GDM1 (cell line): ENCODE data around the gene MBP.

Experiments used
- DNase-seq: peaks from one replicate; lab custom pipeline; 2025; lab: John Stamatoyannopoulos, UW

Gene MBP

DNA sequence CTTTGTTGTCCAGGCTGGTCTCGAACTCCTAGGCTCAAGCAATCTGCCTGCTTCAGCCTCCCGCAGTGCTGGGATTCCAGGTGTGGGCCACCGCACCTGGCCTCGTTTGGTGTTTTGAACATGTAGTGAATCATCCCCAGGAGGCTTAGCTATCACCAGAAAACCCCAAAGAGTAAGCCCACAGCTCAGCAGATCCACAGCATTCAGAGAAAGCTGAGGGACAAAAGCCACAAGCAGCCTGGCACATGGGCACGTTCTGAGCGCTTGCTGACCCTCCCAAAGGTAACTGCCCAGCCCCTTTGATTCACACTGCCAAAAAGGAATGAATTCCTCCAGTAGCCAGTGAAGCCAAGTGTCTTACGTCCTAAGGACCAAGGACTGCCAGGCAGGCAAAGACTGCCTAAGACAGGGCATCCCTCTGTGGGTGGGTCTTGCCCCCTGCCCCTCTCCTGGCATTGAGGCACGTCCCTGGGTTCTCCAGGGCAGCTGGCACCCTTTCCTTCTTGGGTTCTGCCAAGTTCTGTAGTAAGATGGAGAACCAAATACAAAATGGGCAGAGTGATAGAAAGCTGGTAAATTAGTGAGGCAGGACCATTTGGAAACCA lies 31.7 kb downstream of the MBP start:
- no peak for DNase-seq

DNA sequence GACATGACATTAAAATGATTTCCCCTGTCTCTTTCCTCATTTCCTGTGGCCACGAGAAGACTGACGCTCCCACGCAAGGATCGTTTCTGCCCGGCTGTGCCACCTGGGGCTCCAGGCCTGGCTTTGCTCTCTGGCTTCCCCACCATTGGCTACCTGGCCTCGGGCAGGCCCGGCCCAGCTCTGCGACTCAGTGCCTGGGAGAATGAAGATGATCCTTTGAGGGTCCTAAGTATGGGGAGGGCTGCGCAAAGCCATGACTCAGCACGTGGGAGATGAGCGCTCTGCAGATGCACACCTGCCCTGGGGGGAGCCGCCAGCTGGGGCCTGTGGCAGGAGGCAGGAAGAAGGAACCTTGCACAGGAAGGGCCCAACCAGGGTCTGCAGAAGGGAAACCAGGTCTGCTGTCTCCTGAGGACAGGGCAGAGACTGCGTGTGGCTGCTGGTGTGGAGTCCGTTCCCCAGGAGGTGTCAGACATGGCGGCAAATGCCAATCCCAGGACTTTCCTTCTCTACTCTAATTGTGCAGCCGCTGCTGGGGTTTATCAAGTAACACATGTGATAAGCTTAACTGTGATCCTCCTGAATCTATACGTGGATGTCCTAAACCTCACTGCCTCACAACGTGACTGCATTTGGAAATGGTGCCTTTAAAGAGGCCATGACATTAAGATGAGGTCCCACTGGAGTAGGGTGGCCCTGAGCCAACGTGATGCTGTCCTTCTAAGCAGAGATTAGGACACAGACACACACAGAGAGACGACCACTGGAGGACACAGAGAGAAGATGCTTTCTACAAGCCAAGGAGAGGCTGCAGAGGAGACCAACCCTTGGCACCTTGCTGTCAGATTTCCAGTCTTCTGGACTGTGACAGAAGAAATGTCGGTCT lies 32.9 kb downstream of the MBP start:
- no peak for DNase-seq

DNA sequence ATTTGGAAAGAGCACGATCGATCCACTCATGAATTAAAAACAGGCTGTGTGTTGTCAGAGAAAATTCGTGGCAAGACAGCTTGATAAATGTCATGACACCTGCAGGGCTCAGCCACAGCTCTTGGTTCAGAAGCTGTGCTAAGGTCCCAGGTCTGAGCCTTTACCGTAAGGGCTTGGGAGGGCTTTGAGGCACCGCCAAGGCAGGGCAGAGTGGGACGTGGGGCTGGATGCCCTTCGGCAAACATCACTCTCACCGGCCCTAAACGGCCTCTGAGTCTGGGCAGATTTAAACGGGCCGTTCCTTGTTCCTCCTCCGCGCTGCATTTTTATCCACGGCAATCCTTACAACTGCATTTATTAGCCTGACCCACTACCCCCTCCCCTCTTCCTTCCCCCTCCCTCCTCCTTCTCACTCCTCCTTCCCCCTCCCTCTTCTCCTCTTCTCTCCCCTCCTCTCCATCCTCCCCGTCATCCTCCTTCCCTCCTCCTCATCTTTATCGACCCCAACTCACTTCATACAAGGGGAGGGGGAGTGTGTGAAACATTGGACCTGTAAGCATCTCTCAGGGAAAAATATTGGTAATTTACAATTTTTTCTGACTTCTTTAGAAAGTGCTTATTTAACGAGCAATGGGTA lies 33.9 kb downstream of the MBP start:
- no peak for DNase-seq

DNA sequence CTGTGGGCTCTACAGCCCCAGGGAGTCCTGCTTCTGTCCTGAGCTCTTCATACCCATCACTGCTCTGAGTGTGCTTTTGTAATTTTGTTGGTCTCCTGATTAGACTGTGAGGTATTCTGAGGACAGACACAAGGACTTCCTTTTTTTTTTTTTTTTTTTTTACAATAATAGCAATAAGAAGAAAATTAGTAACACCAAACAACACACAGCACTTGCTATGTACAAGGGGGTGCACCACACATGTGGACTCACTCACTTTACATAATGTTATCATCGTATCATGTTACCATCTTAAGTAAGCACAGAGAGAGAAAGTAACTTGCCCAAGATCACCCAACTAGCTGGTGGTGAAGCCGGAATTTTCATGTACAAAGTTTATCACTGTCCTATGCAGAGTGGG lies 34.6 kb downstream of the MBP start:
- DNase-seq: no peak

DNA sequence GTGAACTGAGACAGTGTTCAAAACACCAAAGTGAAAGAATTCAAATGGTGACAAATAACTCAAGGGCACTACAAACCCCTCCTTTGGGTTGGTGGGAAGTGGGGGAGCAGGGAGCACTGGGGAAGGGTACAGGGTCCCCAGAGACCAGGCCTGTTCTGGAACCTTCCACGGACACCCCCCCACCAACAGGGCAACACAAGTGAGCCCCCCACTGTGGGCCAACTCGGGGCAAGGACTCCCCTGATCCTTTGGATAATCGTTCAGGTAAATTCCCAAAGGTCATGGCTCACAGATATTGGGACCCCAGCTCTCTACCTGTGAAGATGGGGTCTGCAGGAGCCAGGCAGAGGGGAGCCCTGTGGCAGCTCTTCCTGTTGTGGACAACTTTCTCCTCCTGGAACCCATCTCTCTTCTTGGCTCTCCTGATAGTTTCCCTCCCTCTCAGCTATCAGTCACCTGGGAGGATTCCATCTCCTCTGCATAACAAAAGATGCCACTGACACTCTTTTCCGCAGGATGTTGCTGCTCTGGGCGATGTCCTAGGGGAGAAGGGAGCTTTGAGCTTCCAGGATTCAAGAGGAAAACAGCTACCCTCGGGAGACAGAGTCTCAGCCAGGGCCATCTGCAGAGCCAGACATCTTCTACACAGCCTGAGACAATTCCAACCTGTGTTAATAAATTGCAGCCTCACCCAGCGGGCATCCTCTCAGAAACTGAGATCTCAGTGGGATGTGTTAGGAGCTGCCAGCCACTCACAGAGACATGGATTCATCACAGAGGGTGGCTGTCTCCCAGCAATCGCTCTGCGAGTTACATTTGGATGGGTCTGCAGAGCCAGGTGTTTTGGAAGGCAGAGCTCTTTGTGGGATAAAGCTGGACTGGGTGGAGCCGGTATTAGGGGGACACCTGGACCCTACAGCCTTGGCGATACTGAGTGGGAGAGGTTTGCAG lies 35.4 kb downstream of the MBP start:
- no peak for DNase-seq

DNA sequence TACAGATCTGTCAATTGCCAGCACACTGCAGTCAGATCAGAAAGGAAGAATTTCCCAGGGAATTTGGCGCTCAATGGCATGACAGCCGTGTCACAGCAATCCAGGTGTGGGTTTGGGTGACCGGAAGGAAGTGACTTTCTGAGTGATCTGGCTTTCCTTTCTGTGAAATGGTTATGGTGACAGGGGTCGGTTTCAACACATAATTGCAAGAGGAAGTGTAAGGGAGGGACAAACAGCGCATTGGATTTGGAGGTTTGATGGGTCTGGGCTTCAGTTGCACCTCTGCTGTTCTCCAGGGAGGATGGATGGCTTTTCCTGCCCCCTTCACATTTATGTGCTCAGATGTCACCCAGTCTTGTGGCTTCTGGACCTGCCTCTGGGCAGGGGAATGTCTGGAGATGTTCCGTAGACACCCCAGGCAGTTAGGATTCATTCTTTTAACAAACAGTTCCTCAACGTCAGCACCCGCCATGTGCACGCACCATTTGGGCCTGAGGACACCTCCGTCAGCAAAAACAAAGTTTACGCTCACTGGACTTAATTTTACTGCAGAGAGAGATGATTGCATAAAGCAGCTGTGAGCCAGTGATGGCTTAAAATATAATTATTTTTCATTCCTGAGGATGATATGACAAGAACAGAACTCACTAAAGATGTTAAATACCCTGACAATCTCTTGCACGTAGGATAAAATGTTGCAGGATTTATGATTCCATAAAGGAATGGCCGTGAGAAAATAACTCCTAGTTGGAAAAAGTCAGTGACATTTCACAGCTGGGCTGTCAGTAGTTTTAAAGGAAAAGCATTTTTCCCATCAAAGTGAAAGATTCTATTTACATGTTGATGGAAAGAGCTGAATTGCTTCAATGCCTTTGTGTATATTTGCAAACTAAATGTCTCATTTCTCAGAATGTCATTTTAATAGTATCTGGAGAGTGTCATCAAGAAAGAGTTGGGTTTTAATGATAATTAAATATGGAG lies 36.9 kb downstream of the MBP start:
- DNase-seq: no peak

DNA sequence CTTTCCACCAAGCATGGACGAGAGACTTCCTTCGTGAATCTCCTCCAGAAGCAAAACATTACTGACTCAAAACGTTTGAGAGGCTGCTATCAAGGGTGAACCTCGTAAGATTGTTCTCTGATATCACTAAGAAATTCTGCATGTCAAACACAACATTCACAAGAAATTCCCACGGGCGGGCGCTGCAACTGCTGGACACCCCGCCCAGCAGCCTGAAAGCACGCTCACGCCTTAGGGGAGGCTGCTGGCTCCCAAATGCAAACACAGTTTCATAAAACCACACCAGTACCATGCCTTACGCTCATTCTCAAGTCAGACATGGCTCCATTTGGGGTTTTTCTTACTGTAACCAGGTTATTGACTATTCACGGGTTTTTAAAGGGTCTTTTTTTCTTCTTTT lies 39.0 kb downstream of the MBP start:
- DNase-seq: no peak

DNA sequence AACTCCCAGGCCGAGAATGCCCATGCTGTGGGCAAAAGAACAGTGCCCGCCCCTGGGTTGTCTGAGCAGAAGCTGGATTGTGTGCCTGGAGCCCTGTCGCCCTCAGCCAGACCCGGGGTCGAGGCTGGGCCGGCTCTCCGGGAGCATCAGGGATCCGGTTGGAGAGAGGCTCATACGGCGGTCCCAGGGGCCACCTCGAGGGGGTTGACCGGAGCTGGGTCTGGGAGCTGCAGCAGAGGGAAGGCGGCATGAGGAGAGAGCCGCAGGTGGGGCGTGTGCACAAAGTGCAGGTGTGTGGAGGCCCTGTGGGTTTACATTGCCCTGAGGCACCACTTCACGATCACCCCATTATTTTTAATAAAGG lies 39.5 kb downstream of the MBP start:
- no peak for DNase-seq

DNA sequence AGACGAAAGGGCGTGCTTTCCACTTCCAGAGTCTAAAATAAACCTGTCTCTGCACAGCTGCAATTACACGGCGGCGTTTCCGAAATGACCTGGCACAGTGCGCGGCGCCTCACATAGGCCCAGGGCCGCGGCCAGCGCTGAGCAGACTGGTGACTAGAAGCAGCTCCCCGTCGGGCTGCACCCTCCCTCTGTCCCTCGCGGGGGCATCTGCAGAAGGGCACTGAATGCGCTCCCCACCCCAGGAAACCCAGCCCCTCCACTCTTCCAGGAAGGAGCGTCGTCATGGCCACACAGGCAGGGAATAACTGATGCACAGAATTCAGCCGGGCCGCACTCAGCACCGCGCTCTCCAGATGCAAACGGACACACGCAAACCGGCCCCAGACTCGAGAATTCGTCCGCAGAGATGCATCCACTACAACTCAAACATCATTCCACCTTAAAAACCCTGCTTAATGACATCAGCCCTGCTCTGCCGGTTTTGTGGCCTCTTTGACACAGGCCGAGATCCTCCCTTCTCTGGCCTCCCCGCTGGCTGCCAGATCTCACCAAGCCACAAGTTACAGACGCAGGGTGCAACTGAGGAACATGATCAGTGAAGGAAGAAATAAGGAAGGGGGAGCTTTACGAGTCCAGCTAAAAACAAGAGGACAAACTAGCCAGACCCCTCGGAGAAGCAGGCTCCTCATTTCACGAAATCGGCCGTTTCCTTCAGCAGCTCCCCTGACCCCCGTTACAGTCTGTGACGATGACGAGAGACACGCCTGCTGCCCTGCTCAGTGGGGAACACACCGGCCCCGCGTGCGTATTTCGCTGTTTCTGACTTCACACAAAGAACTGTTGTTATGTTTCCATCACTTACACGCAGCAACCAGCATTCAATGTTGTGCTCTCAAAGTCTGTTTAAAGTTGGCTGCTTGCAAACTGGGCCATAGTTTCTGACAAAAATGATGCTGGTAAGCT lies 40.2 kb downstream of the MBP start:
- DNase-seq: no peak

DNA sequence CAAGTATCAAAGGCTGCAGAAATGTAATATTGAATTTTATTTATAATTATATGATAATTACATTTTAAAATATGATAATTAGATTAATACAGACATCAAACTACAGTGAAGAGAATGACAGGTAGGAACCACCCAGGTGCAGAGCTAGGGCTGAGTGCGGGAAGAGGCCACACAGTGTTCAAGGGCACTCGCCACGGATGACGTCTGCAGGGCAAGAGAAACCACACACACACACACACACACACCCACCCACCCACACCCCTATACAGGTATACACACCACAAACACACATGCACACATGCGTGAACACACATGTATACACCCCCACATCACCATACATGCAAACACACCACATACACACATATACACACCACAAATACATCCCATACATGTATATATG lies 41.2 kb downstream of the MBP start:
- DNase-seq: no peak

DNA sequence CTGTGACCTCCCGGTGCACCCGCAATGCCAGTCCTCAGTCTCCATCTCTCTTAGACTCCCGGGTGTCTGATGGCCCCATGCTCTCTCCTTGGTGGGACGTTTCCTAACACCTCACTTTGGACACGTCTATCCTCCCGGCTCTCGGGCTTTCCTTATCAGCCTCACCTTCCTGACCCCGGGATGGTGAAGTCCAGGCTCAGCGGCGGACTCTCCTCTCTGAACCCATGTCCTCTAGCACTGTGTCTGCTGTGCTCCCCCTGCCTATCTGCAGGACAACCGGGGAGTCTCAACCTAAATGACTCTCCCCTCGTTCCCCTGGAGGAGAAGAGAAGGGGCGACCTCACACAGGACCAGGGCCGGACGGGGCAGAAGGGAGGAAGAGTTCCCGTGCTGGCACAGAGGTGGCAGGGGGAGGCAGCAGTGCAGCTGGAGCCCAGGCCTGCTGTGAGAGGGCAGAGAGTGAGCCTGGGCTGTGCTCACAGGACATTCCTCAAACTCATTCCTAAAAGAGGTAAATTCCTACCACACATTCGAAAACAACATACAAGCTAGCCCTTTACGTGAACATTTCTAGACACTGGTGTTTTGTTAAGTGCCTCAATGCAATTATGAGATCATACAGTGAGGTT lies 41.9 kb downstream of the MBP start:
- no peak for DNase-seq

DNA sequence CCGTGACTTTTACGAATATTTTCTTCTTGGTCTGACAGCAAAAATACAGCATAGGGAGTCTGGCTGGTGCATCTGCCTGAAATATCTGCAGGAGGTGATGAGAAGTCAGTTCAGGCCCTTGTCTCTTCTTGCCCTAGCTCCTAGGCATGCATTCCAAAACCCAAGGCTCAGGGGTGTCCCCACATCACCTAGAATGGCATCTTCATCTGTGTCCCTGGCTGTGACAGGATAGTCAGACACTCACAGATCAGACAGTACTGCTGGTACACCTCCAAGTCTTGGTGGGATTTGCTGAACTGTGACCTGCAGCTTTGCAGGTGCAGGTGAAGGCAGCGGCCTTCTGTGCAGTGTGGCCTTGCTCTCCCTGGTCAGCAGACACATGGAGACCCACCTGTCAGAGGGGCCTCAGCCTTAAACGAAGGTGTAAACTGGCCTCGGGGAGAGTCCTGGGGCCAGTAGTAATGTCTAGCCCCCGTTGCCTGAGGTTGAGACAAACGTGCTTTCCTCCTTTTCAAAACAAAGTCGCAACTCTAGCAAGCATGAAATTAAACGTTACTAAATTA lies 42.8 kb downstream of the MBP start:
- no peak for DNase-seq

DNA sequence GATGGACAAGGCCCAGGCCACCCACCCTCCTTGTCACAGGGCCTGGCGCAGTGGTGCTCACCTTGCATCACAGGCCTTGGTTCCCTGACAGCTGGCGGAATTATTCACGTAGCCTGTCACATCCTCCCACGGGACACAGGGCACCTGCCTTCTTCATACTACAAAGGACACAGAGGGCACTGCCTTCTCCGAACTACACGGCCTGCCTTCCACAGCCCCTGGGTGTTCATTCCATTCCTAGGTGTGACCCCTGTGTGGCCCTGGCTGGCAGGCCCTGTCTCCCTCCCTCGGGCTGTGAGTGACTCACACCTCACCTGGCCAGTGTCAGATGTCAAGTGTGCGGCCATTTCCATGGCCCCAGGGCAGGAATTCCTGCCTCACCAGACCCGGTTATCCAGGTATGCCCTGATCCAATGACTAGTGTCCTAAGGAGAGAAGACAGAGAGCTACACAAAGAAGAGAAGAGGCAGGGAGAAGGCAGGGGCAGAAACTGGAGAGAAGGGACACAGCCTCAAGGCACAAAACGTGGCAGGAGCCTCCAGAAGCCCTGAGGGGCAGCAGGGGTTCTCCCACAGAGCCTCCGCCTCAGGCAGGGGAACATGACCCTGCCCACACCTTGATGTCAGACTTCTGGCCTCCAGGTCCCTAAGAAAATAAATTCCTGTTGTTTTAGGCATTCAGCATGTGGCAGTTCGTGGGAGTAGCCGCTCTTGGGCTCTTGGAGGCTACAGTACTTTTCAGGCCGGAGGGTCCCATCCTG lies 43.4 kb downstream of the MBP start:
- no peak for DNase-seq

DNA sequence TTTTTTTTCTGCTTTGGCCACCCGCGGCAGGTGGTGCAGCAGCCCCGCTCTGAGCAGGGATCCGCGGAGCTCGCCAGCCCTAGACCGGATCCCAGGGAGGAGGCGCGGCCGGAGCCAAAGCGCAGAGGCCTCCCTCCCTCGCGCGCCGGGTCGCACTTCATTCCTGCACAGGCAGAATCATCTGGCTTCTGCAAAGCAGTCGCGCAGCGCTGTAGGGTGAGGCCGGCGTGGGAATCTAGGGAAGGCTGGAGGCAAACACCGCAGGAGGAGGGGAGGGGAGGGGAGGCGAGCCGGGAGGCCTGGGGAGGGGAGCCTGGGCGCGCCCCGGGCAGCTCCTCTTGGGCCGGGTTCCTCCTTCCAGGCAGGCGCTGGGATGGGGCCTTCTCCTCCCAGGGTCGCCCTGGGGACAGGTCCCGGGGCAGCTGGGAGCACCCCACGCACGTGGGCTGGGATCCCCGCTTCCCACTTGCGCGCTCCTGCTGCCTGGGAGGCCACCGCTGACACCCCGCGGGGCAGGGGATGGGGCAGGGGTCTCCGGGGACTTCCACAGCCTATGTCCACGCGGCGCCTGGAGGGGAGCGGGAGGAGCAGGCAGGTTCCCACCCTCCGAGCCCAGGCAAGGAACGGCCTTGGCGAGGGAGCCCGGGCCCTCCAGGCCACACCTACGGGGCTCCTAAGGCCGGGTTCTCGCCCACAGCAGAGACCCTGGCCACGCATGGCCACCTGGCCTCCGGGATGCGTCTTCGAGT lies 45.0 kb downstream of the MBP start:
- no peak for DNase-seq

DNA sequence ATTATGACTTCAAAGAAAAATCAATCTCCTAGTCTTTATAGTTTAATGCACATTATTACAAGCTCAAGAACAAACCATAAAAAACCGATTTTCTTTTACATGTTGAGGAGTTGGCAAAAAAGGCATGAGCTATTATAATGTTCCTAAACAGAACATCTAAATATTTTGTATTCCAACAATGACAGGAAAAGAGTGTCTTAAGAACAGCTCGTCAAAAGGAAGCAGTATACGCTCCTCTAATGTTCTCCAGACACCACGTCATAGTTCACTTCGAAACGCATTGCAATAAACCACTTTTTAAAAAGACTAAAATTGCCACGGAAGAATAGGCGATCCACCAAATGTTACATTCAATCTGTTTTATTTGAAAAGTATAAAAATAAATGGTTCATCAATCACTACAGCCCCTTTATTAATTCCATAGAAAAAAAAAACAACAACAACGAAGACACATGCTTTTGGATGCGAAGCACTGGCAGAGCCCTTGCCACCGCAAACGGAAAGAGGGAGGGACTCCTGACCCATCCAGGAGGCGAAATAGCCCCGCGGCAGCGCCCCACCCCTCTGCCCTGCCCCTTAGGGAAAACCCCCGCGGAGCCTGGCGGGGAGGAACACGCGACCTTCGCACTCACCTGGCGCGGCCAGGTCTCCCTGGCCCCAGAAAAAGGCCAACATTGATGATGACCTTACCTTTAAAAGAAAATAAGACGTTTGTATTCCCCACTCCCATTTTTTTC lies 45.8 kb downstream of the MBP start:
- DNase-seq: no peak

DNA sequence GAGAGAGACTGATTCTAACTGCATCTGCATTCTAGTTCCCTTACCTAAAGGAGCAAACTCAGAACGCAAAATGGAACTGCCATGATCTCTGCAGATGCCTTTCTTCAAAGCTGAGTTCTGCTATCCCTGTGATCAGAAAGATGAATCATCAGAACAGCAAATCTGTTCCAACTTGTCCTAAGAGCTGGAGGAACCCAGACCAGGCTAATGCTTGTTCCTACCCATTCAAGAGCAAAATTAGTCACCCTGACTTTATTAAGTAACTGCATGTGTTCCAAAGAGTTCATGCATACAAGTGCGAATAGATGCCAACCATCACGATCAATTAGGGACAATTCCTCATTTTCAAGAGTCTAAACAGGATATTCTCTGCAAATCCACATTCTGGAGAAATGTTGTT lies 46.5 kb downstream of the MBP start:
- DNase-seq: no peak

DNA sequence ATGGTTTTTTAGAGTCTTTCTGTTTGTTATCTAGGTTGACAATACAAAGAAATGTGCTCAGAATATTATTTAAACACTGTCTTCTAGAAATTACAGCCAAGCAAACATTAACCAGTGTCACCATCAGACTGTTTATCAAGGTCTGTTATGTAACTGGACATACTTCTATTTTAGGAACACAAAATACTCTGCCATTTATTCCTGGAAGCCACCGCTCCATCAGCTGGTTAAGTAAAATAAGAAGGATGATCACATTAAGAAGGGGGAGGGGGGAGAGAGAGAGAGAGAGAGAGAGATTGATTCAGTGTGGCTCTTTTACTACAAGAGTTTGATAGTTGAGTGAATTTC lies 47.9 kb downstream of the MBP start:
- no peak for DNase-seq
